Fibroblast of lung (primary cell): ENCODE measurements around the gene CRKL.

Experiments used
- CTCF ChIP-seq, 2 donors: IDR thresholded peaks in 1 of 2; conservative IDR thresholded peaks in 1 of 2; 1 replicate in 1 of 2; 2 replicates in 1 of 2; pipeline ENCODE4 v1.5.1; 2011 to 2012; ENCODE audit warnings: low read length in 2 of 2, control low read depth in 1 of 2, inconsistent platforms in 1 of 2, low read depth in 1 of 2, mild to moderate bottlenecking in 1 of 2
- EZH2 ChIP-seq: IDR thresholded peaks from 2 replicates; pipeline ENCODE4 v1.5.1; 2012; ENCODE audit warnings: low read length, control low read depth, mild to moderate bottlenecking; ENCODE audit errors: missing control alignments

- no peak for TF ChIP-seq CTCF (conservative IDR thresholded peaks at IDR 0.05 in 1 of 2, IDR thresholded peaks at IDR 0.05 in 1 of 2; ENCODE audit: low read depth in 1 of 2, low read length in 2 of 2)
- TF ChIP-seq EZH2, result no peak
Observed at GRCh38 chr22:20980523-20980922, 63.3 kb downstream of the CRKL start.
